ENCODE results near the gene NDUFS7.

NDUFS7 gene

DNA sequence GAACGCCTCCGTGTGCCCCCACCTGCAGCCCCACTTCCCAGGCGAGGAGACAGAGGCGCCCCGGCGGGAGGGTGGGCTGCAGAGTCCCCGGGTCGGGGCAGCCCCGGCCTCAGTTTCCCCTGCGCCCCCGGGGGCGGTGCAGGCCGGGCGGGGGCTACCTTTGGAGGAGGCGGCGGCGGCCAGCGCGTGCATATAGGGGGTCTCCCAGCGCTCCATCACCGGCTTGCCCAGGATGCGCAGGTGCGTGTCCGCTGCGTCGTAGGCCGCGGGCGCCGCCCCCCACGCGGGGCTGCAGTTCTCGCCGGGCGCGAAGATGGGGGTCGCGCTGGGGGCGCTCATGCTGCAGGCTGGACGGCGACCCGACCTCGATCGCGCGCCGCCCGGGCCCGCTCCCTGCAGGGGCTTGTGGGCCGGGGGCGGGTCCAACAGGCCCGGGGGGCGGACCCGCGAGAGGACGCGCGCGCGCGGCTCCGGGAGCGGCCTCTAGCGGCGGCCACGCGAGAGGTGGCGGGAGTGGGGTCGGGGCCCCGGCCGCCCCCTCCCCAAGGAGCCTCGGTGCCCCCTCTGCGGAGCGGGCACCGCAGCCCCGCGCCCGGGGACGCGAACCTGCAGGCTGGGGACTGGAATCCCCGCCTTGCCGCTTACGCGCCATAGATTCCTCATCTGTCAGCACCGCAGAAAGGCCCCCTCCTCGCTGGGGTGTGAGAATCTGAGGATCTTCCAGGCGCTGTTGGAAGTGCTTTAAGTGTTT is 17.6 kb downstream of the NDUFS7 start, which contains the start of gene GAMT:
Gene GAMT, minus strand, starts transcription at position 405 of the 751 bp plus-strand sequence. Its CDS starts 66 bp downstream, at position 339.
- DNase-seq (ENCODE audit: low read depth), result no peak

DNA sequence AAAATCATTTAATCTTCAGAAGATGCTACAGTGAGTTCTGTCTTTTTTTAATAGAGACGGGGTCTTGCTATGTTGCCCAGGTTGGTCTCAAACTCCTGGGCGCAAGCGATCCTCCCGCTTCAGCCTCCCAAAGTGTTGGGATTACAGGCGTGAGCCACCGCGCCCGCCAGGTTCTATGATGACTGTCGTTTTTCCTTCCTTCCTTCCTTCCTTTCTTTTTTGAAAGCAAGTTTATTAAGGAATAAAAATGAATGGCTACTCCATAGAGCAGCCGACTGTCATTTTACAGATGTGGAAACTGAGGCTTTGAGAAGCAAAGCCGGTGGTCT is 18.1 kb downstream of the NDUFS7 start:
- DNase-seq (ENCODE audit: low read depth), result no peak

DNA sequence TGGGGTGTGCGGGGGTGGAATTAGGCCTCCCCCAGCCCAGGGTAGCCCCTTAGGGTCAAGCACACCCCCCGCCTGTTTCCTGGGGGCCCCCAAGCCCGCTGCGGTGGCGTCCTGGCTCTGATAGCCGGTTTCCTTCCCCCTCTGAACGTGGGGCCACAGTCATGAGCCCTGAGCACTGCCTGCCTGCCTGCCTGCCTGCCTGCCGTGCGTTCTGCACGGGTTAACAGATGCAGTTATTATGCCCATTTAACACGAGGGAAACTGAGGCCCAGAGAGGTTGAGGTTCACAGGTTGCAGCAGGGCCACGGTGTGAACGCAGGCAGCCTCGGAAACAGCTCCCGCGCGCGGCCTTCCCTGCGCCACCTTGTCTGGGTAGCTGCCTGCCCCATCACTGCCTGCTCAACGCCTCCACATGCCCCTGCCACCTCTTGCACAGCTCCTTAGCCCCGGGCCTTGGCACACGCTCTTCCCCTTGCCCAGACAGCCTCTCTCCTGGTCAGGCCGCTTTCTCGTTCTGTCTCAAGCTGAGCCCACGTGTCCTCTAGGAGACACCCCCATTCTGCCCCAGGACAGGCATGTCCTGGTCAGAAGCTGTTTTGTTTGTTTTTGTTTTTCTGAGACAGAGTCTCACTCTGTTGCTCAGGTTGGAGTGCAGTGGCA is 18.8 kb downstream of the NDUFS7 start:
- DNase-seq (ENCODE audit: low read depth), result no peak

DNA sequence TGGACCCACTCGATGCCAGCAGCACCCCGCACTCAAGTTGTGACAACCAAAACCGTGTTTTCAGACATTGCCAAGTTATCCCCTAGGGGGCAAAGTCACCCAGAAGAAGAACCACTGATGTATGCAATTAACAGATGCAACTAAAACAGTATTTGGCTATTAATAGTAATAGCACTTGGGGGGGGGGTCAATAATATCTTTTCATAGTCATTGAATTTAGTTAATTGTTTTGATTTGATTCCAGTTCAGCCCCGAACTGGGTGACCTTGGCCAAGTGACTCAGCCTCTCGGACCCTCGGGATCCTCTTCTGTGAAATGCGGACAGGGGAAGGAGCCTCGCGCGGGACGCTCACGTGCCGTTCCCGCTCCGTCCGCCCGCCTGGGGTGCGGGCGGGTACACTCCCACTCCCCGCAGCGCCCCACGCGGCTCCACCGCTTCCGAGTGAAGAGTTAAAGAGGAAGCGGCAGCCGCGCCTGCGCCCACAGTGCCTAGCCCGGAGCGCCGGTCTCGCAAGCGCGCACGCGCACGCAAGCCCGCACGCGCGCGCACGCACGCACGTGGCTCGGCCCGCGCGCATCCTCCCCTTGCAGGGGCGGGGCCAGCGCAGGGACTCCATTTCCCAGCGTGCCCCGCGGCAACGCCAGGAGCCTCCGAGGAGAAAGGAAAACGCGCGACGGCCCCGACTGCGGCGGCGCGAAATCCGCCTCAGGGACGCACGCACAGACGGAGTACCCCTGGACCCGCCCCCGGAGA is 23.2 kb downstream of the NDUFS7 start:
- peak; percentile 82 for DNase-seq (ENCODE audit: low read depth)

DNA sequence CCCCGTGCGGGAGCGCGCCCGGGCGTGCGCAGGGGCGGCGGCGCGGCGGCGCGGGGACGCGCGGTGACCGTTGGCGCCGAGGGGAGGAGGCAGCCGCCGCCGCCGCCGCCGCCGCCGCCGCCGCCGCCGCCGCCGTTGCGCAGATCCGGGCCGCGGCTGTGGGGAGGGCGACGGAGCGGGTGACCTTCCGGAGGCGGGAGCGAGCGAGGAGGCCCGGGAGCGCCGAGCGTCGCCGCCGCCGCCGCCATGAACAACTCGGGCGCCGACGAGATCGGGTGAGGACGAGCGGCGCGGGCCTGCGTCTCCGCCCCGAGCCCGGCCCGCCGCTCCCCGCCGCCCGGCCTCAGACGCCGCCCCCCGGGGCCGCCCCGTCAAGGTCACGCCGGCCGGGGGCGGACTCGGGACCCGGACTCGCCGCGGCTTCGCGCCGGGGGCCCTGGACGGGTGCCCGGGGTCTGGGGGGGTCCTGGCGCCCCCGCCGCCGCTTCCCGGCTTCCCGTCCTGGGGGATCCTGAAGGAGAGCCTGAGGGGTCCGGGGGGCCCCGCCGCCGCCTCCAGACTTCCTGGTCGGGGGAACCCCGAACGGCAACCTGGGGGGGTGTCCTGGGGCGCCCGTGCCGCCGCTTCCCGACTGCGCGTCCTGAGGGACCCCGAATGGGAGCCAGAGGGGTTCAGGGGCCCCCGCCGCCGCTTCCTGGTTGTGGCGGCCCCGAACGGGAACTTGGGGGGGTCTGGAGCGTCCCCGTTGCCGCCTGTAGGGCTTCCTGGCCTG is 24.0 kb downstream of the NDUFS7 start, which contains the start of gene DAZAP1:
Gene DAZAP1, plus strand, starts transcription at position 59 of the 772 bp plus-strand sequence. Its CDS starts 188 bp downstream, at position 247.
- DNase-seq (ENCODE audit: low read depth), result no peak

DNA sequence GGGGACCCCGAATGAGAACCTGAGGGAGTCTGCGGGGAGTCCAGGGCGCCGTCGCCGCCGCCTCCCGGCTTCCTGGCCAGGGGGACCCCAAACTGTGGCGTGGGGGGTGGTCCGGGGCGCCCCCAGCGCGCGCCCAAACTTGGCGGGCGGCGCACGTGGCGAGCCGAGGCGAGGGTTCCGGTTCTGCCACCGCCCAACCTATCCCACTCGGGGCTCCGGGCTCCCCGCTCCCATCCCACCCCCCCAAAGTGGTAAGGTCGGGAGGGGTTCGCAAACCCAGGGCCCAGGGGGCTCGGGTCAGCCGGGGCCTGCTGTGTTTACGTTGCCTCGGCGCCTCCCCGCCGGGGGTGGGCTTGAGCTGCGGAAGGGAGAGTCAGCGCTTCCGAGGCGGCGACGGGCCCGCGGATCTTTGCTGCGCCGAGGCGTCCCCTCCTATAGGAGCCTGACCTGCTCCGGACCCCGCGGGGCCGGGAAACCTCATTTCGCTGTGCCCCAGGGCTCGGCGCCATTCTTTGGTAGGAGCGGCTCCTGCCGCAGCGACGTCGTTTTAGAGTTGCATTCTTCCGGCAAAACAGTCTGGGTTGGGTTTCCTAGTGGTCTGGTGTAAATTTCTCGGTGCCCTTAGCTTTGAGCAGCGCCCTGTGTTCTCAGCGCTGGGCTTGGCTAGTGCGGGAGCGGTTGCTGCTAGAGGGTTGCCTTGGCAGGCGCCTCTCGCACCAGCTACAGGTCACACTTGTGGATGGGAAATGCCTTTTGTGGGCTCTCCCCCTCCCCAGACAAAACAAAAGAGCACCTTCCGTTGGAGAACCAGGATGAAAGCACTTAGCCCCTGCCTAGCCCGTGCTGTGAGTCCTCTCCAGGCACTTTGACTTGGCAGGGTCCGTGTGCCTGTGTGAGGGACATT is 24.8 kb downstream of the NDUFS7 start:
- DNase-seq (ENCODE audit: low read depth), result no peak

DNA sequence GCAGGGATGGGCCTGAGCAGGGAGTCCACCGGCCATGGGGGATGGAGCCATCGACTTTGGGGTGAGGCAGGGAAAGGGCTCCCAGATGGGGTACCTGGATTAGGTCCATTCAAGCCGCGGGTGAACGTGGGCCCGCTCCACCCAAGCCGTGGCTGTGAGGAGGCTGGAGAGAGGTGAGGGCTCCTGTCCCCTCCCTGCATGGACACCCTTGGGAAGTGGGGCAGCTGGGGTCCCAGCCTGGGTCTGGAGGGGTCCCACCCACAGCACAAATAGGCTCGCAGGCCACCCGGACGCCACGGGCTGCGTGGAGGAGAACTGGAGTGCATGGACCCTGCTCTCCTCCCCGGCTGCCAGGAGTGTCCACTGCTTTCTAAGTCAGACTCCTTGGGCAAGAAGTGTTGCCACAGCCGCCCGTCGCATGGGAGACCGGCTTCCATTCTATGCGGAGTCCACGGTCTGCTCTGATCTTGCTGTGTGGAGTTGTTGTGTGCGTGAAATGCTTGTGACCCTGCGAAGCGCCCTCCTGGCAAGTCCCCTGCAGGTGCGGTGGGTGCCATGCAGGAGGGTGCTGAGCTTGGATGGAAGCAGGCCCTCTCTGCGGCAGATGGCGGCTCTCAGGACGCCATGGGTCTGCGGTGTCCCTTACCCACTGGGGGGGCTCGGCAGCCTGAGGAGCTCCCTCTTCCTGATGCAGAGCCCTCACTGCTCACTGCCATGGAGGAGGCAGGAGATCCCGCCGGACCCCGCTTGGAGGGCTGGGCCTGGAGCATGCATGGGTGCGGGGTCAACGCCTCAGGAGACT is 25.7 kb downstream of the NDUFS7 start:
- DNase-seq (ENCODE audit: low read depth), result no peak

DNA sequence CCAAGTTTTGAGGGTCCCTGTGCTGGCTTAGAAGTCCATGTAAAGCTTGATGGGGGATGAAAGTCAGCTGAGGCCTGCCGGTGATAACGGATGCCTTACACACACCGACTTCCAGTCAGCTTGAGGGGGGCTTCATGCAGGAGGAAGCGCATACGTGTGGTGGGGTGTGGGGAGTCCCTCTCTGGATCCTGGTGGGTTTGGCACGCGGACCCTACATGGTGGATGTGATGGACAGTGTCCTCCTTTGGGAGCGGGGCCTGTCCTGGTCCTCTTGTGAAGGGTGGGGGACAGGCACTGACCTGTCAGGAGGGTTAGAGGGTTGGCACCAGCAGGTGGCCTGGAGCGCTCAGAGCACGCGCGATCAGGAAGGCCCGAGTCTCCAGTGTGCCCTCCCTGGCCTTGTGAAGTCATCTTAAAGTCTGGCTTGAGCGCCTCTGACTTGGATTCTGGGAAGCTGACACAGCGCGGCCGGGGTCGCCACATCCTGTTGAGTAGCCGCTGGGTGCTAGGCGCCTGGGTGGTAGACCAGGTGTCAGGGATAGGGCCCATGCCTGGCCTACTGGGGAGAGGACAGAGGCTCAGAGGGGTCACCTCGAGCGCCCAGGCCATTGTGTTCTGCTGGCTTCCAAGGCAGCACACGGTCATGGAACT is 26.6 kb downstream of the NDUFS7 start:
- DNase-seq (ENCODE audit: low read depth), result no peak

DNA sequence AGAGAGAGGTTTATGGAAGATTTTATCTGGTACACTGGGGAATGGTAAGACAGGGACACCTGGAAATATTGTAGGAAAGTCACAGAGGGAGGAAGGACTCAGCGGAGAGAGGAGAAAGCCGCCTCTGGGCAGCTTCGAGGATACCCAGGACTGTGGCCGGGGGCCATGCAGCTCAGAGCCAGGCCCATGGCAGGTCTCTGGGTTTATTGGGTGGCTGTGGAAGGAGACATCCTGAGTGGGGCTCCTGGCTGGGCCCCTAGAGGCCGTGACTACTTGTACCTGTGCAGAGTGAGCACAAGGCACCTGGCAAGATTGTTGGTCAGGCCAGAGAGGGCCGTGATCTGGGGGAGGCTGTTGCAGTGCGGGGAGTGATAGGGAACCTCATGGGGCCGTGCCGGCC is 27.1 kb downstream of the NDUFS7 start:
- DNase-seq (ENCODE audit: low read depth), result no peak

DNA sequence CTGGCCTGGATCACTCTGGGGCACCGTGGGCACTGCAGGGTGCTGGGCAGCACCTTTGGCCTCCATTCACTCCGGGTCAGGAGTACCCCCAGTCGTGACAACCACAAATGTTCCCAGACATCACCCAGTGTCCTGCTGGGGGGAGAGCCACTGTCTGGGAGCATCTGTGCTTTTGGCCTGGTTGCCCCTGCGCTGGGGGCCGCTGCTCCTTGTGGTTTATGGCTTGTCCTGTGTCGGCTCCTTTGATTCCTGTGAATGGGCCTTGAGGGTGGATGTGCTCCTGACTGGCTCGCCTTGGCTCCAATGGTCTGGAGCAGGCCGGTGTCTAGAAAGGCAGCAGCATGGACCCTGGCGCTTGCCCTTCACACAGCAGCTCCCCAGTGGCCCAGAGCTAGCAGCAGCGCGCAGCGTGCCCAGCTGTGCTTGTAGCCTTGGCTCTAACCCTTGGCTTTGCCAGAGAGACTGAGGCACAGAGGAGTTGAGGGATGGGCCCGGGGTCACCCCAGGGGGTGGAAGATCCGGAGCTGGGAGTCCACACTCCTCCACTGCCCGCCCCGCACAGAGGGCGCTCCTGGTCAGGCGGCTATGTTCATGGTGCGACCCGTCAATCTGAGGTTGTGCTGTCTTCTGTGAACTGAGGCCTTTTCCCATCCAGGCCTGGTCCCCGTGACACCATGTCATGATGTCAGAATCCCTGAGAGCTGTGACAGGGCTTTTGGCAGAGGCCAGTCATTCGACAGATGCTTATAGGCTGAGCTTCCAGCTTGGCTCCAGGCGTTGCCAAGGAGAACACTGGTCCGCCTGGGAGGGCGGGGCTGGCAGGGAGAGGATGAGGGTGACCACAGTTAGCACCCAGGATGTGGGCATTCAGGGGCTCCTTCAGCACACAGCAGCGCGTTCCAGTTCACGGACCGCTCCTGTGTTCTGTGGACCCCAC is 27.8 kb downstream of the NDUFS7 start:
- no peak for DNase-seq (ENCODE audit: low read depth)

DNA sequence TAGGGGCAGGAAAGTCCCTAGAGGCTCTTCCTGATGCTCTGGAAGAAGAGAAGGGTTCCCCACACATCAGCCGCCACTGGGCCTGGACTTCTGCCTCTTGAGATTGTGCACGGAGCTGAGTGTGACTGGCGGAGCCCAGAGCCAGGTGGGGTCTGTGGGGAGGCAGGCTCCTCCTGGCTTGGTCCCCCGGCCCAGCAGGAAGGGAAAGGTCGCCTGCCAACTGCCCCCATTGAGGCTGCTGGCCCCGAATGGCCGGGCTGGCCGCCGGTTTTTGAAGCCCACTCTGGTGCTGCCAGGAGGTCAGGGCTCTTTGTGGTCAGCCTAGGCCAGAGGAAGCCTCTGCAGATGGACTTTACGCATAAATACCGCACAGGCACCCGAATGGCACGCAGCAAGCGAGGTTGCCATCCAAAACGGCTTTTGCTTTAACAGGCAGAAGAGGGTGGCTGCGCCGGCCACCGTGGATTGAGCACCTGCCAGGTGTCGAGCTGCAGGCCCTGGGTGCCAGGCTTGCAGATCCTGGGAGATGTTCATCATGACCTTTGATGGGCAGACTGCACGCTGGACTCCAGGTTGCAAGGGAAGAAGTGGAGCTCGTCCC is 28.7 kb downstream of the NDUFS7 start:
- no peak for DNase-seq (ENCODE audit: low read depth)

DNA sequence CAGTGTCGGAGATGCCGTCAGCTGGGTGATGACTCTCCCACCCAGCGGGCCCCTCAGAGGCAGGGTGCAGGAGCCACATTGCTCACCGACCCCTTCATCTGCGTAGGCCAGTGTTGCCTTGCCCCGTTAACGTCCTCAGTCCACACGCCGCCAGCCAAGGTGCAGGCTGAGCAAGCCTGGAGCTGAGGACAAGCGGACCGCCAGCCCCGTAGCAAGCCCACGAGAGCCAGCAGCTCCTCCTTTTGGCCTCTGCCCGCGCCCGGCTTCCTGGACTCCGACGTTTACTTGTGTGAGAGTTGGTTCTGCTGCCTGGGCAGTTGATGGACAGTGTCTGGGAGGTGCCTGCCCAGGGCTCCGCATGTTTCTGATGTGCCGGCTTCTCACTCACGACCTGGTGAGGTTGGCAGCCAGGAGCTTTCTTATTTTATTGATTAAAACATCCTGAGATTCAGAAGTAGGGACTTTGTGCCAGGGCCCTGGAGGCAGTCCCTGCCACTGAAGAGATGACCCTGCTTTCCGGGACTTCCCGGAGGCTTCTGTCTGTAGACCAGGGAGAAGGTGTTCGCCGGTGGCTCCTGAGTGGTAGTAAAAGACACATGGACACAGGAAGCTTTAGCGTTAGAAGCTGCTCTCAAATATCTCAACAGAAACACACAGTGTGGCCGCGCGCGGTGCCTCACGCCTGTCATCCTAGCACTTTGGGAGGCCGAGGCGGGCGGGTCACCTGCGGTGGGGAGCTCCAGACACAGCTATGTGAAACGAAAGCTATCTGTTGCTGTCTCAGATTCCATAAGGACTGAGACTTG is 29.5 kb downstream of the NDUFS7 start:
- no peak for DNase-seq (ENCODE audit: low read depth)

DNA sequence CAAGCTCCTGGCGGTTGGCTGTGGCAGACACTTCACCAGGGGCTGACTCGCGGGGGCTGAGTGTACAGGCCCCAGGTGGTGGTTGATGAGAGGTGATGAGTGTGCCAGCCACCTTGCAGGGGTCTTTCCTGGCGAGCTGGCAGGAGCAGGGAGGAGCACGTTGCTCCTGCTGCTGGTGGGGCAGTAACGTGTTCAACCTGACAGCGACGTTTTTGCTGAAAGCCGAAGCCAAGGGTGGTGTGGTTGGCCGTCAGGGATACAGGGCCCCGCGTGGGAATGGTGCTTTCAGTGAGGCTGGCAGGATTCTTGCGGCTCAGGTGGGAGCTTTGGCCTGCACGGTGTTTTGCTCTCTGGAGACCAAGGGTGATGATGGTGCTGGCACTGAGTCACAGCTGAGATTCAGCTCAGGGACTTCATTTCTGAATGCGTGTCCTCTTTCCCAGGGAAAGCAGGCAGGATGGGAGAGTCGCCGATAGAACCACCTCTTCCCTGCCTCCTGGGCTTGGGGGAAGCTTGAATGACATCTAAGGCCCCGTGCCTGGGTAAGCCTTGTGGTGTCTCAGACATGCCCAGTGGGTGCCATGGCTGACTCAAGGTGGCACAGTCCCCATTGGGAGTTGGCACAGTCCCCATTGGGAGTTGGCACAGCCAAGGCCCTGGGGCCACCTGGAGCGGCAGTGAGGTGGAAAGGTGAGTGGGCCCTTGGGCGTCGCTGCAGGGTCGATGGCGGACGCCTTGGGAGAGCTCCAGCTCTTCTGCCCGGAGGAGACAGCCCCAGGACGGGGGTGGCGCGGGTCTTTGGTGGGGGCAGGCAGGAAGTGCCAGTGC is 32.5 kb downstream of the NDUFS7 start:
- DNase-seq (ENCODE audit: low read depth), result no peak

DNA sequence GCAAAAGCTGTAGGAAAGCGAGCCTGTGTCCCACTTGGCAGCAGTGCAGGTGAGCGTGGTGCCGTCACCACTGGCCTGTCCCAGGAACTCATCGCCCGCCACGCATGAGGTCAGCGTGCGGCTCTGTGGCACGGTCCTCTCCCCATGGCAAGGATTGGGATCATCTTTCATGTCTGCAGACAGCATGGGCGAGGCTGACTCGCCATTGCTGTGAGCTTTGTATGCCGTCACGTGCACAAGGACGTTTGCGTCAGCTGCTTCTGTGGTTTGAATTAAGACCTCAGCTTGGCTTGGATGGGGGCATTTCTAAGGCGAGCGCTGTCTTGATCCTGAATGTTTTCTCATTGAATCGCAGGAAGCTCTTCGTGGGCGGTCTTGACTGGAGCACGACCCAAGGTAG is 33.4 kb downstream of the NDUFS7 start:
- no peak for DNase-seq (ENCODE audit: low read depth)

DNA sequence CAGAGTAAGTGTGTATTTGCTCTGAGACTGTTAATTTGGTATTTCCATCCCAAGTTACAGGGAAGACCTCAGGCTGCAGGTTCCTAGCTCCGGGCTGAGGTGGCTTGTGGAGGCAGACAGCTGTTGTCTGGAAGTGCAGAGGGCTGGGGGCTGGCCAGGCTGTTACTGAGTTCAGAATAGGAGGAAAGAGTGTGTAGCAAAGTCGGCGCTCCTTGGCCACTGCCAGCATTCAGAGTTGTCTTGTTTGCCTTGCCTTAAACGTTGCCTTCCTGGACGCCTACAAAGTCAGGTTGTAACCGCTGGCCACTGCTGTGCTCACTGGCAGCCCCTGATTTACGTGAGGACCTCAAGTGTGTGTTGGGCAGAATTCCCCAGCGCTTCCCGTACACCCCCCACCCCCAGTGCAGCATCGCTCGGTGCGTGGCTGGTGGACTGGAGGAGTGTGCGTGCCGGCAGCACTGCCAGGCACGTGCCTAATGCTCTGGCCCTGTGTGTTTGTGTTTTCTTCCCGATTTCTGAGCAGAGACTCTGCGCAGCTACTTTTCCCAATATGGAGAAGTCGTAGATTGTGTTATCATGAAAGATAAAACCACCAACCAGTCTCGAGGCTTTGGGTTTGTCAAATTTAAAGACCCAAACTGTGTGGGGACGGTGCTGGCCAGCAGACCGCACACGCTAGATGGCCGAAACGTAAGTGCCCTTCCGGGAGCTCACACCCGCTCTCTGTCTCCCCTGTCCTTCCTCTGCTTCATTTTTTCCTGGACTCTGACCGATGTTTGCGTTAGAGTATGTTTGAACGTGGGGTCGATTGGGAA is 34.2 kb downstream of the NDUFS7 start:
- DNase-seq (ENCODE audit: low read depth), result no peak

DNA sequence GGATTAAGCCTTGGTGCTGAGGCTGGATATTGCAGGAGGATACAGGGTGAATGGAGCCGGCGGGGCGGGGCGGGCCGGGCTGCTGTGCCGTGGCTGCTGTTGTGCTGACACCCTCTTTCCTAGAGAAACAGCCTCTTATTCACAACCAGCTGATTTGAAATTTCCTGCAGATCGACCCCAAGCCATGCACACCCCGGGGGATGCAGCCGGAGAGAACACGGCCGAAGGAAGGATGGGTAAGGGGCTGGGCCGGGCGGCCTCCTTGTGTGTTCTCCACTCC is 34.7 kb downstream of the NDUFS7 start:
- no peak for DNase-seq (ENCODE audit: low read depth)
